HG03108 (cell line): Measurements from ENCODE around the gene SSX2IP.
A peak's percentile ranks its signal among the peaks of the same experiment; 100 is the strongest.
"Not testable (repeated sequence)": the region's sequence is repeated elsewhere in the genome, so short reads cannot be mapped to it uniquely, and the experiment has no call there.

ENCODE experiments used
- ATAC-seq: cut with Tn5 transposase; IDR thresholded peaks from one replicate; pipeline ENCODE4 v1.9.1; 2021; ENCODE audit warnings: moderate library complexity; ENCODE audit not compliant: unreplicated experiment

The SSX2IP gene

DNA sequence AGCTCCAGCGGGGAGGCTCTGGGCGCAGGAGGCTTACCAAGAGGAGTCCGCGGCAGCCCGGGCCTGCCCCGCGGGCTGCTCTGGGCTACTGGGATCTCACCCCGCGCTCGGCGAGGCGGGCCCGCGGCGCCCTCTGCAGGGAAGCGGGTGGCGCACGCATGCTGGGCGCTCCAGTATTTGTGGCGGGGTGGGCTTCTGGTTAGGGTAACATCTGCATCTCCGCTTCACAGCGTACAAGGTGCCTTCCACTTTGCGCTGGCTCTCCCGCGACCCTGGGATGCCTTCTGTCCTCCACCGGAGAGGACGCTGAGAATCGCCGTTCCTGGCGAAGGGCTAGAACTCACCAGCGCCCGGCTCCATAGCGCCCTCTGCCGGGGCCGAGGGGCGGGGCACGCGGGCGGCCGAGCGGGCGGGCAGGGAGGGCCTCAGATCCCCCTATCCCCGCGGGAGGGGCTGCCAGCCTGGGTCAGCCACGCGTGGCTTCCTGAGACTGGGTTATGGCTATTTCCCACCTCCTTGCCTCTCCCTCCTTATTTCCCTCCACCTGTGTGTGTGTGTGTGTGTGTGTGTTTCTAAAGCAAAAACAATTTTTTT lies 69.4 kb downstream of the SSX2IP start:
- peak; percentile 95 for ATAC-seq

- no peak for ATAC-seq
Observed at GRCh38 chr1:84619383-84620102, 70.7 kb downstream of the SSX2IP start.

DNA sequence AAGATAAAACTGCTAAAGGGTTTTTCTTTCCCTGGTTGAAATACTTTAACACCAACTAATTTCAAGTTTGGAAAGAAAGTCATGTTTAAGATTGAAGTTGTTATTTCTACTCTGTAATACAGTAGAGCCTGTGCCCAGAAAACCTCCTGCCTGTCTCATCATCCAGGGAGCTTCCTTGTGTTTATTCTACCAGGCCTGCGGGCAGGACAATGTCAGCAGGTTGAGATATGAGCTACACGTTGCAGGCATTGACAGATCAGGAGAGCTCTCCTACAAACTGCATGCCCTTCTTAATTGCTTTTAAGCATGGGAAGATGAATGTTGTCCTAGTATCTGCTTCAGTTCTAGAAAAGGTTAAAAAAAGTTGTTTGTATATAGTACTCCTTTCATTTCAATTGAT lies 72.9 kb downstream of the SSX2IP start:
- ATAC-seq = no peak

- no peak for ATAC-seq
Observed at GRCh38 chr1:84615790-84616189, 74.5 kb downstream of the SSX2IP start.

- no peak for ATAC-seq
Observed at GRCh38 chr1:84613887-84614286, 76.4 kb downstream of the SSX2IP start.

GRCh38 chr1:84613026-84613425 lies 77.2 kb downstream of the SSX2IP start:
- no peak for ATAC-seq

DNA sequence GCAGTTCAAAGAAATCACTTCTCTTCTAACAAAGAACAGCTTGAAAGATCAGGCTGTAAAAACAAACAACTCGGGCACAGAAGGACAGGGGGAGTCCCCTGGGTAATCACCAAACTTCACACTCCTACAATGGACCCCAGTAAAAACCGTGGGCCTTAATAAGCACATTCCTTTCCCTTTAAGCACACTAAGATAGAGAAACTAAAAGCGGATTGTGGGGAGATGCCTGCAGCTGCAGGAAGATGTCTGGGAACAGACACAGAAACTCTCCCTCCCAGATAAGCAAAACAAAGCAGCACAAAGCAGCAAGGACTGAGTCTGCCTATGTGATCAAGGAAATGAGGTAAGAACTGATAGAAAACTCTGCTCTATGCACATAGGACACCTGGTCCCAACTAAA lies 78.5 kb downstream of the SSX2IP start:
- no peak for ATAC-seq

- ATAC-seq = no peak
Observed at GRCh38 chr1:84611091-84611490, 79.2 kb downstream of the SSX2IP start.

GRCh38 chr1:84606977-84607376 lies 83.3 kb downstream of the SSX2IP start:
- no peak for ATAC-seq

GRCh38 chr1:84605157-84605556 lies 85.1 kb downstream of the SSX2IP start:
- no peak for ATAC-seq

DNA sequence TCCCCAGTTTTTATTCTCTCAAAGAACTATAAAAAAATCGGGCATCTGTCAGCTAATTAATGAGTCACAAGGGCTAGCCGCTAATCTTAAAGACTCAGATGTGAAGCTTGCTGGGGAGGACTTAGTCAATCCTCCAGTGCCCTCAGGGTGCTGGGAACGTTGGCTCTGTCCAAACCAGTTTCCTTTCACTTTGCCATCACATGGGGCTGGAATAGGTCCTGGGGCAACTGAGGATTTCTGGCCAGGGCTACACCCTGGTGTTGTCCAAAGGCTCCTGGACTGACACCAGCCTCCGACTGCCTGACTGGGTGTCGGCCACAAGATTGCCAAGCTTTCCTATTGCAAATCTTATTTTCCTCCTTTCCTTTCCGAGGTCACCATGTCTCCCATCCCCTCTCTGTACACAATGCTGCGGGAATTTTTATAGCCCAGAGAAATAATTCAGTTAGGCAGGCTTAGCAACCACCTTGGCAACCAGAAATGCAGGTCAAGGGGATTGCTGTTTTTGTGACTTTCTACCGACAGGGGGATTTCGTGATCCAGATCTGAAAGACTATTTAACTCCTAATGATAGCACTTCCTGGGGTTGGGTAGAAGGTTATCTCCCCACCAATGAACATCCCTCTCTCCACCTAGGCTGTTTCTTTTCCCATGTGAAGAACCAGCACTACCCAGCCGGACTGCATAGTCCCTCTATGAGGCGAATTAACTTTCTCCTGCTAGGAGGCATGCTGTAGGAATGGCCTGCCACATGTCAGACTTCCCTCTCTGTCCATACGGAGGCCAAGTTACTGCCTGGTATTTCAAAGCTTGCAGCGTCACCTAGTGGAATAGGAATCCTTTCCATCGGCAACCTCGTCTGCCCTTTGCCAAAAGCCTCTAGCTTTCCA lies 86.1 kb downstream of the SSX2IP start:
- ATAC-seq = no peak

DNA sequence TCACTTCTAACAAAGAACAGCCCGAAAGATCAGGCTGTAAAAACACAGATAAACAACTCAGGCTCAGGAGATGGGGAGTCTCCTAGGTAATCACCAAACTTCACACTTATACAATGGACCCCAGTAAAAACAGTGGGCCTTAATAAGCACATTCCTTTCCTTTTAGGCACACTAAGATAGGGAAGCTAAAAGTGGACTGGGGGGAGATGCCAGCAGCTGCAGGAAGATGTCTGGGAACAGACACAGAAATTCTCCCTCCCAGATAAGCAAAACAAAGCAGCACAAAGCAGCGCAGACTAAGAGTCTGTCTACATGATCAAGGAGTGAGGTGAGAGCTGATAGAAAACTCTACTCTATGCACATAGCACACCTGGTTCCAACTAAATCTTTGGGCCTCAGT lies 87.0 kb downstream of the SSX2IP start:
- ATAC-seq = no peak

DNA sequence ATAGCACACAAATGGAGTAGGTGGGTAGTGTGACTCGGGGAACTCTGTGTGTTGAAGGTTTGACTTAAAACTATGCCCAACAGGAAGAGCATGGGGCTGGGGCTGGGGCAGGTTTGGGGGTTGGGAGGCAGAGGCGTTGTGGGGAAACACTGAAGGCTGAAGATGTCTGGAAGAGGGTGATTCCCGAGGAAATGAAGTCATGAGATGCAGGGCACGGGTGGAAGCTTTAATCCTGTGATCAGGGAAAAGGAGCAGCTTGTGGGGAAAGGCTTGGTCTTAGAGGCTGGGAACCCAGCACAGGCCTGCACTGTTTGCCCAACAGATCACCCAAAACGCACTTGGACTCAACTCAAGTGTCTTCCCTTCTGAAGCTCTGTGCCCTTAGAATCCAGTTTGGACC lies 89.5 kb downstream of the SSX2IP start:
- no peak for ATAC-seq

- peak; percentile 88 for ATAC-seq
Observed at GRCh38 chr1:84598846-84599741, 91.2 kb downstream of the SSX2IP start.

DNA sequence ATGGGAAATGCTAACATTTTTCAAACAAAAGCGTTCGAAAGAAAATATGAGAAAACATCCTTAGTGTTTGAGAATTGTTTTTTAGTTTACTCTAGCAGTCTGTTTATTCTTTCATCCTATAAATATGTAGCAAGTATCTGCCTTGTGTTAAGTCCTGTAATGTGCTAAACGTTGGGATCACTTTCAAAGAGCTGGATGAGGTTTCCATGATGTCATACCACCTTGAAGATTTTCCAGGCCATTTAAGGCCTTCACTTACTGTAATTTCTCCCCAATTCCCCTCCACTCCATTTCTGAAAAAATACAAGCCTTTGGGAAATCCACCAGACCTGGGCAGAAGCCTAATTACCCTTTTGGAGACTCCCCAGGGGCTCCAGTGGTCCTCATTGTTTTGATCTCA lies 91.8 kb downstream of the SSX2IP start:
- no peak for ATAC-seq

GRCh38 chr1:84597011-84597410 lies 93.2 kb downstream of the SSX2IP start:
- ATAC-seq = no peak

DNA sequence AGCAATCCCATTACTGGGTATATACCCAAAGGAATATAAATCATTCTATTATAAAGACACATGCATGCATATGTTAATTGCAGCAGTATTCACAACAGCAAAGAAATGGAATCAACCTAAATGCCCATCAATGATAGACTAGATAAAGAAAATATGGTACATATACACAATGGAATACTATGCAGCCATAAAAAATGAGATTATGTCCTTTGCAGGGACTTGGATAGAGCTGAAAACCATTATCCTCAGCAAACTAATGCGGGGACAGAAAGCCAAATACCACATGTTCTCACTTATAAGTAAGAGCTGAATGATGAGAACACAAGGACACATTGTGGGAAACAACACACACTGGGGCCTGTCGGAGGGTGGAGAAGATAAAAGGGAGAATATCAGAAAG lies 95.3 kb downstream of the SSX2IP start:
- not testable (repeated sequence) for ATAC-seq
